ENCODE measurements around the gene AGXT.
"Not testable (repeated sequence)": the region's sequence is repeated elsewhere in the genome, so short reads cannot be mapped to it uniquely, and the experiment has no call there.

The AGXT gene

GRCh38 chr2:240839152-240840143, 29.2 kb upstream of the AGXT start:
- TF ChIP-seq HDGF (IDR thresholded peaks at IDR 0.05; ENCODE audit: borderline replicate concordance) (no peak), FOXM1 (IDR thresholded peaks at IDR 0.05; ENCODE audit: borderline replicate concordance) (no peak), CTBP1 (IDR thresholded peaks at IDR 0.05; ENCODE audit: borderline replicate concordance) (no peak), FOXA1 (IDR thresholded peaks at IDR 0.05) (no peak), LEF1 (IDR thresholded peaks at IDR 0.05; ENCODE audit: borderline replicate concordance) (no peak)
- ChIA-PET CTCF (interaction anchor here (0.9 to 1.4 kb wide), 4 partner anchors 10 to 154 kb away, joined by 3 to 5 read pairs (median 4); no protein-coding TSS in a partner anchor), POLR2A (interaction anchor here (1.0 to 1.1 kb wide), 2 partner anchors 19 to 253 kb away, joined by 3 to 4 read pairs; partner anchors contain the start of genes CAPN10 and KIF1A)
- DNase-seq (ENCODE audit: extremely low spot score), result no peak

- TF ChIP-seq L3MBTL2 (conservative IDR thresholded peaks at IDR 0.05) (no peak), PKNOX1 (IDR thresholded peaks at IDR 0.05) (no peak), HDGF (IDR thresholded peaks at IDR 0.05; ENCODE audit: borderline replicate concordance) (no peak), FOXK2 (IDR thresholded peaks at IDR 0.05) (no peak), FOXA1 (IDR thresholded peaks at IDR 0.05) (no peak), SUZ12 (IDR thresholded peaks at IDR 0.05) (no peak), CTBP1 (IDR thresholded peaks at IDR 0.05; ENCODE audit: borderline replicate concordance) (no peak), ZNF384 (IDR thresholded peaks at IDR 0.05) (no peak), LEF1 (IDR thresholded peaks at IDR 0.05; ENCODE audit: borderline replicate concordance) (no peak), ARNT (IDR thresholded peaks at IDR 0.05) (no peak), TARDBP (IDR thresholded peaks at IDR 0.05) (no peak), NFRKB (IDR thresholded peaks at IDR 0.05) (no peak), BHLHE40 (IDR thresholded peaks at IDR 0.05; ENCODE audit: borderline replicate concordance) (no peak)
- peak; percentile 59 for DNase-seq (ENCODE audit: extremely low spot score)
- POLR2A ChIA-PET, result interaction anchor here (1.1 kb wide), 1 partner anchor 20 kb away, joined by 3 read pairs; the partner anchor contains the start of gene KIF1A
- CTCF ChIA-PET, result interaction anchor here (0.6 to 1.5 kb wide), 8 partner anchors 9 to 277 kb away, joined by 3 to 5 read pairs (median 4); no protein-coding TSS in a partner anchor
These were observed 28.1 kb upstream of the AGXT start for GRCh38 chr2:240840435-240841060.

- DNase-seq (ENCODE audit: extremely low spot score); POLR2A ChIA-PET; CTCF ChIA-PET: not testable (repeated sequence)
These were observed 22.3 kb upstream of the AGXT start for GRCh38 chr2:240846309-240846708.

- ChIA-PET POLR2A (no interaction called here), CTCF (no interaction called here)
These were observed 21.6 kb upstream of the AGXT start for GRCh38 chr2:240846873-240847595.

GRCh38 chr2:240847817-240848216, 20.8 kb upstream of the AGXT start:
- CTCF ChIA-PET, result no interaction called here
- TF ChIP-seq ARNT (IDR thresholded peaks at IDR 0.05), result no peak
- no peak for TF ChIP-seq SP1 (IDR thresholded peaks at IDR 0.05)
- TF ChIP-seq FOXA1 (IDR thresholded peaks at IDR 0.05), result no peak
- no peak for TF ChIP-seq SUZ12 (IDR thresholded peaks at IDR 0.05)
- TF ChIP-seq L3MBTL2 (conservative IDR thresholded peaks at IDR 0.05), result no peak
- TF ChIP-seq FOXK2 (IDR thresholded peaks at IDR 0.05), result no peak
- no peak for TF ChIP-seq NFRKB (IDR thresholded peaks at IDR 0.05)
- no peak for TF ChIP-seq FOXM1 (IDR thresholded peaks at IDR 0.05; ENCODE audit: borderline replicate concordance)
- no peak for TF ChIP-seq HDGF (IDR thresholded peaks at IDR 0.05; ENCODE audit: borderline replicate concordance)
- no peak for TF ChIP-seq CTBP1 (IDR thresholded peaks at IDR 0.05; ENCODE audit: borderline replicate concordance)
- TF ChIP-seq ZNF384 (IDR thresholded peaks at IDR 0.05), result no peak
- no peak for TF ChIP-seq PKNOX1 (IDR thresholded peaks at IDR 0.05)
- no peak for TF ChIP-seq TARDBP (IDR thresholded peaks at IDR 0.05)
- no peak for TF ChIP-seq BHLHE40 (IDR thresholded peaks at IDR 0.05; ENCODE audit: borderline replicate concordance)
- POLR2A ChIA-PET, result no interaction called here
- DNase-seq (ENCODE audit: extremely low spot score), result no peak

More at GRCh38 chr2:240846873-240847595, 21.6 kb upstream of the AGXT start:
- TF ChIP-seq BHLHE40 (IDR thresholded peaks at IDR 0.05; ENCODE audit: borderline replicate concordance), result no peak
- no peak for TF ChIP-seq ZNF384 (IDR thresholded peaks at IDR 0.05)
- TF ChIP-seq NFRKB (IDR thresholded peaks at IDR 0.05), result no peak
- TF ChIP-seq L3MBTL2 (conservative IDR thresholded peaks at IDR 0.05), result no peak
- no peak for TF ChIP-seq FOXA1 (IDR thresholded peaks at IDR 0.05)
- no peak for TF ChIP-seq ARNT (IDR thresholded peaks at IDR 0.05)
- no peak for TF ChIP-seq FOXM1 (IDR thresholded peaks at IDR 0.05; ENCODE audit: borderline replicate concordance)
- TF ChIP-seq PKNOX1 (IDR thresholded peaks at IDR 0.05), result no peak
- no peak for TF ChIP-seq LEF1 (IDR thresholded peaks at IDR 0.05; ENCODE audit: borderline replicate concordance)
- TF ChIP-seq SUZ12 (IDR thresholded peaks at IDR 0.05), result no peak
- TF ChIP-seq CTBP1 (IDR thresholded peaks at IDR 0.05; ENCODE audit: borderline replicate concordance), result no peak
- TF ChIP-seq HDGF (IDR thresholded peaks at IDR 0.05; ENCODE audit: borderline replicate concordance), result no peak
- TF ChIP-seq ELF4 (IDR thresholded peaks at IDR 0.05), result no peak
- no peak for TF ChIP-seq TARDBP (IDR thresholded peaks at IDR 0.05)
- TF ChIP-seq FOXK2 (IDR thresholded peaks at IDR 0.05), result no peak
- no peak for DNase-seq (ENCODE audit: extremely low spot score)

Measured in HEK293T (cell line).